Measurements from ENCODE around the gene MRPS7. TPM values are rescaled to one million over a fixed set of nuclear protein-coding genes. Genes with fewer than 3 reads are reported as not detected.

The MRPS7 gene
- total and polyA plus RNA-seq, 10 of the 15 experiments (the other 5 are each of a cell fraction or from before 2014, with no cell fraction given), result 88.4 to 217 (median 109) TPM

DNA sequence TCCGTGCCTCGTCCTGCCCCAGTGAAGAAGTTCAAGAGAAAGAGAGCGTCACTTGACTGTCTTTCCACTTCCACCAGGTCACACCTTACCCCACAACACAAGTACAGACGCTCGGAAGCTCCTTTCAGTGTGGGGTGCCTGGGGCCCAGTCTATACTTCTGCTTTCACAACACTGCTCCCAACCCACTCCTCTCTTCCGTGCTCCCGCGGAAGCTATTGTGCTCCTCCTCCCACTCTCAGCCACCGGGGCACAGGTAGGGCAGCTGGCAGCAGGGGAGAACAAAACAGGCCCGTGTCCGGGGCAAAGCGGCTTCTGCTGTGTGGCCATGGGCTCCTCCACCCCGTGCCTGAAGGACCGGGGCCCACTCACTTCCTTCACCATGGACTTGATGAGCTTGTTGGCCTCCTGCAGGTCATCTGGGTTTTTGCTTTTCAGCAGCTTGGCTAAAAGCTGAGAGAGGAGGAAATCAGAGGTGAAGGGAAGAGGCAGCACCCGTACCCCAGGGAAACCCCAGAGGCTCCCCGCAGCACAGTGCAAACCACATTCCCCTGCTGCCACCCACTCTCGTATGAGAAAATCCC, 19.1 kb upstream of the MRPS7 start:
- ChIA-PET SMC1A (ENCODE audit: uncharacterized antibody, unreplicated experiment) (interaction anchor here (0.6 to 1.3 kb wide), 2 partner anchors 40 to 41 kb away, joined by 3 read pairs; no protein-coding TSS in a partner anchor), CTCF (interaction anchor here (0.7 to 4.3 kb wide), 8 partner anchors 14 to 170 kb away, joined by 3 to 30 read pairs (median 4); partner anchors contain the start of genes GGA3, MIF4GD, MRPS7 and NUP85), POLR2A (interaction anchor here (2.2 to 3.6 kb wide), 2 partner anchors 18 to 47 kb away, joined by 5 to 21 read pairs; partner anchors contain the start of genes GGA3, MRPS7 and SLC25A19), RAD21 (ENCODE audit: unreplicated experiment) (interaction anchor here (1.1 to 2.1 kb wide), 2 partner anchors 19 to 163 kb away, joined by 4 read pairs; partner anchors contain the start of genes GGA3, GRB2 and MRPS7)
- ATAC-seq, result no peak
- Histone ChIP-seq H3K4me1 (ENCODE audit: control insufficient read depth, insufficient read depth, low read length) (peaks cover 43% of the 10 kb centered on the region), H3K79me2 (ENCODE audit: control insufficient read depth, insufficient read depth, low read length) (peaks cover 2% of the 10 kb centered on the region), H3K27ac (ENCODE audit: control insufficient read depth, insufficient read depth) (peak overlapping the region; percentile 55), H2AFZ (ENCODE audit: control insufficient read depth, low read depth, low read length) (no peak overlapping the region), H3K36me3 (ENCODE audit: control insufficient read depth in 2 of 2, insufficient read depth in 2 of 2, low read length in 1 of 2) (peaks cover 52 to 68% of the 10 kb centered on the region in 2 experiments), H3K9ac (ENCODE audit: control insufficient read depth, insufficient read depth, low read length) (0 out of 2 replicates have a peak overlapping the region, but pooled peaks have one; percentile 1), H4K20me1 (ENCODE audit: control insufficient read depth, insufficient read depth) (no peaks in the 10 kb centered on the region; the same call in 1 of the 2 replicates), H3K4me2 (ENCODE audit: control insufficient read depth, insufficient read depth) (peak overlapping the region; percentile 50), H3K4me3 (no peak overlapping the region), H3K9me3 (replicated peaks; ENCODE audit: control insufficient read depth, insufficient read depth, low read length) (no peaks in the 10 kb centered on the region), H3K27me3 (replicated peaks in 1 of 2; ENCODE audit: control insufficient read depth in 2 of 2, insufficient read depth in 2 of 2, low read length in 1 of 2) (no peaks in the 10 kb centered on the region)
- no peak for FAIRE-seq
- intact Hi-C loops (cut with micrococcal nuclease; ENCODE audit: unreplicated experiment), result no loop called here
- DNase-seq (ENCODE audit: low read depth, low spot score), result no peak
- no TSS peak for BruUV-seq (replicated peaks)
- in situ Hi-C loops (cut with MboI), result no loop called here
- 12% methylated on average over 17 of the region's 17 CpGs for WGBS (ENCODE audit: insufficient coverage, insufficient replicate concordance, low lambda C conversion rate, missing lambda C conversion rate)
- TF ChIP-seq CREM (IDR thresholded peaks at IDR 0.05; ENCODE audit: low read depth) (peak; percentile 38; the same call in 1 of the 2 replicates), ESRRA (IDR thresholded peaks at IDR 0.05; ENCODE audit: low read length) (no peak), ETV6 (conservative IDR thresholded peaks at IDR 0.05 in 1 of 2, IDR thresholded peaks at IDR 0.05 in 1 of 2; ENCODE audit: borderline replicate concordance in 1 of 2, low read depth in 1 of 2) (0 out of 4 replicates have a peak, but pooled peaks of 1 of the 2 experiments have one; percentile 25), ZBTB40 (IDR thresholded peaks at IDR 0.05; ENCODE audit: borderline replicate concordance) (no peak), CREB1 (IDR thresholded peaks at IDR 0.05; ENCODE audit: low read depth) (peak; percentile 73; the same call in 1 of the 2 replicates), BHLHE40 (IDR thresholded peaks at IDR 0.05; ENCODE audit: borderline replicate concordance in 1 of 2, low read depth in 2 of 2, low read length in 1 of 2) (peak in 1 of 2 experiments; percentile 67; a peak in 2 of 4 replicates), MEF2A (IDR thresholded peaks at IDR 0.05; ENCODE audit: insufficient read depth, low read depth, low read length) (no peak), SREBF2 (IDR thresholded peaks at IDR 0.05; ENCODE audit: low read length) (no peak), MTA3 (IDR thresholded peaks at IDR 0.05; ENCODE audit: borderline replicate concordance, low read length) (0 out of 2 replicates have a peak, but pooled peaks have one; percentile 21), HDAC6 (IDR thresholded peaks at IDR 0.05; ENCODE audit: unreplicated experiment) (no peak)
- TF ChIP-seq, protein P1, sequence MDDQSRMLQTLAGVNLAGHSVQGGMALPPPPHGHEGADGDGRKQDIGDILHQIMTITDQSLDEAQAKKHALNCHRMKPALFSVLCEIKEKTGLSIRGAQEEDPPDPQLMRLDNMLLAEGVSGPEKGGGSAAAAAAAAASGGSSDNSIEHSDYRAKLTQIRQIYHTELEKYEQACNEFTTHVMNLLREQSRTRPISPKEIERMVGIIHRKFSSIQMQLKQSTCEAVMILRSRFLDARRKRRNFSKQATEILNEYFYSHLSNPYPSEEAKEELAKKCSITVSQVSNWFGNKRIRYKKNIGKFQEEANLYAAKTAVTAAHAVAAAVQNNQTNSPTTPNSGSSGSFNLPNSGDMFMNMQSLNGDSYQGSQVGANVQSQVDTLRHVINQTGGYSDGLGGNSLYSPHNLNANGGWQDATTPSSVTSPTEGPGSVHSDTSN (IDR thresholded peaks at IDR 0.05; ENCODE audit: insufficient replicate concordance, low read depth, low read length), result no peak
- TF ChIP-seq, protein P2, sequence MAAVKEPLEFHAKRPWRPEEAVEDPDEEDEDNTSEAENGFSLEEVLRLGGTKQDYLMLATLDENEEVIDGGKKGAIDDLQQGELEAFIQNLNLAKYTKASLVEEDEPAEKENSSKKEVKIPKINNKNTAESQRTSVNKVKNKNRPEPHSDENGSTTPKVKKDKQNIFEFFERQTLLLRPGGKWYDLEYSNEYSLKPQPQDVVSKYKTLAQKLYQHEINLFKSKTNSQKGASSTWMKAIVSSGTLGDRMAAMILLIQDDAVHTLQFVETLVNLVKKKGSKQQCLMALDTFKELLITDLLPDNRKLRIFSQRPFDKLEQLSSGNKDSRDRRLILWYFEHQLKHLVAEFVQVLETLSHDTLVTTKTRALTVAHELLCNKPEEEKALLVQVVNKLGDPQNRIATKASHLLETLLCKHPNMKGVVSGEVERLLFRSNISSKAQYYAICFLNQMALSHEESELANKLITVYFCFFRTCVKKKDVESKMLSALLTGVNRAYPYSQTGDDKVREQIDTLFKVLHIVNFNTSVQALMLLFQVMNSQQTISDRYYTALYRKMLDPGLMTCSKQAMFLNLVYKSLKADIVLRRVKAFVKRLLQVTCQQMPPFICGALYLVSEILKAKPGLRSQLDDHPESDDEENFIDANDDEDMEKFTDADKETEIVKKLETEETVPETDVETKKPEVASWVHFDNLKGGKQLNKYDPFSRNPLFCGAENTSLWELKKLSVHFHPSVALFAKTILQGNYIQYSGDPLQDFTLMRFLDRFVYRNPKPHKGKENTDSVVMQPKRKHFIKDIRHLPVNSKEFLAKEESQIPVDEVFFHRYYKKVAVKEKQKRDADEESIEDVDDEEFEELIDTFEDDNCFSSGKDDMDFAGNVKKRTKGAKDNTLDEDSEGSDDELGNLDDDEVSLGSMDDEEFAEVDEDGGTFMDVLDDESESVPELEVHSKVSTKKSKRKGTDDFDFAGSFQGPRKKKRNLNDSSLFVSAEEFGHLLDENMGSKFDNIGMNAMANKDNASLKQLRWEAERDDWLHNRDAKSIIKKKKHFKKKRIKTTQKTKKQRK (IDR thresholded peaks at IDR 0.05; ENCODE audit: low read depth, low read length), result no peak
